ENCODE results near the gene NUBP2. TPM values are rescaled to one million over a fixed set of nuclear protein-coding genes. Genes with fewer than 3 reads are reported as not detected.
A peak's percentile ranks its signal among the peaks of the same experiment; 100 is the strongest.

The NUBP2 gene
- total and polyA plus RNA-seq, 2 experiments from 2014 or later: 79.4 to 175 TPM

DNA sequence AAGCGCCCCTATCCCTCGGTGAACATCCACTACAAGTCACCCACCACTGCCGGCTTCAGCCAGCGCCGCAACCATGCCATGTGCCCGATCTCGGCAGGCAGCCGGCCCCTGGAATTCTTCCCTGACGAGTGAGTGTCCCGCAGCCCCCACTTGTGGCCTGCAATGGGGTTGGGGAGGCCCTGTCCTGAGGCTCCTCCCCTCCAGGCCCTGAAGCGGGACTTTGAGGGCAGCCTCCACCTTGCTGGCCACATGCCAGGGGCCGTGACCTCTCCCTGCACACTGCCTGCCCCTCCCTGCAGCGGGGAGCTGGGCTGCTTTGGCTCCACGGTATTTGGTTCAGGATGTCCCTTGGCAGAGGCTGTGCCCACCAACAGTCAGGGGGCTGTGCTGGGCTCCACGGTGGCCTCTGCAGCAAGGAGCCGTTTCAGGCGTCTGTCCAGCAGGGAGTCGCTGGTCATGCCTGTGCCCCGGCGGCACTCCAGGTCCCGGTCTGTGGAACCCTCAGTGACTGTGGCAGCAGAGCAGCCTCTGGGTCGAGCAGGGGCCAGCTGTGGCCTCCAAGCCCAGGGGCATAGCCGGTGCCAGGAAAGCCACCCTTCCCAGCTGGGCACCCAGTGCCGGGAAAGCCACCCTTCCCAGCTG lies 19.8 kb upstream of the NUBP2 start (continued):
- TF ChIP-seq, protein P1, sequence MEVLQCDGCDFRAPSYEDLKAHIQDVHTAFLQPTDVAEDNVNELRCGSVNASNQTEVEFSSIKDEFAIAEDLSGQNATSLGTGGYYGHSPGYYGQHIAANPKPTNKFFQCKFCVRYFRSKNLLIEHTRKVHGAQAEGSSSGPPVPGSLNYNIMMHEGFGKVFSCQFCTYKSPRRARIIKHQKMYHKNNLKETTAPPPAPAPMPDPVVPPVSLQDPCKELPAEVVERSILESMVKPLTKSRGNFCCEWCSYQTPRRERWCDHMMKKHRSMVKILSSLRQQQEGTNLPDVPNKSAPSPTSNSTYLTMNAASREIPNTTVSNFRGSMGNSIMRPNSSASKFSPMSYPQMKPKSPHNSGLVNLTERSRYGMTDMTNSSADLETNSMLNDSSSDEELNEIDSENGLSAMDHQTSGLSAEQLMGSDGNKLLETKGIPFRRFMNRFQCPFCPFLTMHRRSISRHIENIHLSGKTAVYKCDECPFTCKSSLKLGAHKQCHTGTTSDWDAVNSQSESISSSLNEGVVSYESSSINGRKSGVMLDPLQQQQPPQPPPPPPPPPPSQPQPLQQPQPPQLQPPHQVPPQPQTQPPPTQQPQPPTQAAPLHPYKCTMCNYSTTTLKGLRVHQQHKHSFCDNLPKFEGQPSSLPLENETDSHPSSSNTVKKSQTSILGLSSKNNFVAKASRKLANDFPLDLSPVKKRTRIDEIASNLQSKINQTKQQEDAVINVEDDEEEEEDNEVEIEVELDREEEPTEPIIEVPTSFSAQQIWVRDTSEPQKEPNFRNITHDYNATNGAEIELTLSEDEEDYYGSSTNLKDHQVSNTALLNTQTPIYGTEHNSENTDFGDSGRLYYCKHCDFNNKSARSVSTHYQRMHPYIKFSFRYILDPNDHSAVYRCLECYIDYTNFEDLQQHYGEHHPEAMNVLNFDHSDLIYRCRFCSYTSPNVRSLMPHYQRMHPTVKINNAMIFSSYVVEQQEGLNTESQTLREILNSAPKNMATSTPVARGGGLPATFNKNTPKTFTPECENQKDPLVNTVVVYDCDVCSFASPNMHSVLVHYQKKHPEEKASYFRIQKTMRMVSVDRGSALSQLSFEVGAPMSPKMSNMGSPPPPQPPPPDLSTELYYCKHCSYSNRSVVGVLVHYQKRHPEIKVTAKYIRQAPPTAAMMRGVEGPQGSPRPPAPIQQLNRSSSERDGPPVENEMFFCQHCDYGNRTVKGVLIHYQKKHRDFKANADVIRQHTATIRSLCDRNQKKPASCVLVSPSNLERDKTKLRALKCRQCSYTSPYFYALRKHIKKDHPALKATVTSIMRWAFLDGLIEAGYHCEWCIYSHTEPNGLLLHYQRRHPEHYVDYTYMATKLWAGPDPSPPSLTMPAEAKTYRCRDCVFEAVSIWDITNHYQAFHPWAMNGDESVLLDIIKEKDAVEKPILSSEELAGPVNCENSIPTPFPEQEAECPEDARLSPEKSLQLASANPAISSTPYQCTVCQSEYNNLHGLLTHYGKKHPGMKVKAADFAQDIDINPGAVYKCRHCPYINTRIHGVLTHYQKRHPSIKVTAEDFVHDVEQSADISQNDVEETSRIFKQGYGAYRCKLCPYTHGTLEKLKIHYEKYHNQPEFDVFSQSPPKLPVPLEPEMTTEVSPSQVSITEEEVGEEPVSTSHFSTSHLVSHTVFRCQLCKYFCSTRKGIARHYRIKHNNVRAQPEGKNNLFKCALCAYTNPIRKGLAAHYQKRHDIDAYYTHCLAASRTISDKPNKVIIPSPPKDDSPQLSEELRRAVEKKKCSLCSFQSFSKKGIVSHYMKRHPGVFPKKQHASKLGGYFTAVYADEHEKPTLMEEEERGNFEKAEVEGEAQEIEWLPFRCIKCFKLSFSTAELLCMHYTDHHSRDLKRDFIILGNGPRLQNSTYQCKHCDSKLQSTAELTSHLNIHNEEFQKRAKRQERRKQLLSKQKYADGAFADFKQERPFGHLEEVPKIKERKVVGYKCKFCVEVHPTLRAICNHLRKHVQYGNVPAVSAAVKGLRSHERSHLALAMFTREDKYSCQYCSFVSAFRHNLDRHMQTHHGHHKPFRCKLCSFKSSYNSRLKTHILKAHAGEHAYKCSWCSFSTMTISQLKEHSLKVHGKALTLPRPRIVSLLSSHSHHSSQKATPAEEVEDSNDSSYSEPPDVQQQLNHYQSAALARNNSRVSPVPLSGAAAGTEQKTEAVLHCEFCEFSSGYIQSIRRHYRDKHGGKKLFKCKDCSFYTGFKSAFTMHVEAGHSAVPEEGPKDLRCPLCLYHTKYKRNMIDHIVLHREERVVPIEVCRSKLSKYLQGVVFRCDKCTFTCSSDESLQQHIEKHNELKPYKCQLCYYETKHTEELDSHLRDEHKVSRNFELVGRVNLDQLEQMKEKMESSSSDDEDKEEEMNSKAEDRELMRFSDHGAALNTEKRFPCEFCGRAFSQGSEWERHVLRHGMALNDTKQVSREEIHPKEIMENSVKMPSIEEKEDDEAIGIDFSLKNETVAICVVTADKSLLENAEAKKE (CRISPR knock-in tag; IDR thresholded peaks at IDR 0.05): no peak

DNA sequence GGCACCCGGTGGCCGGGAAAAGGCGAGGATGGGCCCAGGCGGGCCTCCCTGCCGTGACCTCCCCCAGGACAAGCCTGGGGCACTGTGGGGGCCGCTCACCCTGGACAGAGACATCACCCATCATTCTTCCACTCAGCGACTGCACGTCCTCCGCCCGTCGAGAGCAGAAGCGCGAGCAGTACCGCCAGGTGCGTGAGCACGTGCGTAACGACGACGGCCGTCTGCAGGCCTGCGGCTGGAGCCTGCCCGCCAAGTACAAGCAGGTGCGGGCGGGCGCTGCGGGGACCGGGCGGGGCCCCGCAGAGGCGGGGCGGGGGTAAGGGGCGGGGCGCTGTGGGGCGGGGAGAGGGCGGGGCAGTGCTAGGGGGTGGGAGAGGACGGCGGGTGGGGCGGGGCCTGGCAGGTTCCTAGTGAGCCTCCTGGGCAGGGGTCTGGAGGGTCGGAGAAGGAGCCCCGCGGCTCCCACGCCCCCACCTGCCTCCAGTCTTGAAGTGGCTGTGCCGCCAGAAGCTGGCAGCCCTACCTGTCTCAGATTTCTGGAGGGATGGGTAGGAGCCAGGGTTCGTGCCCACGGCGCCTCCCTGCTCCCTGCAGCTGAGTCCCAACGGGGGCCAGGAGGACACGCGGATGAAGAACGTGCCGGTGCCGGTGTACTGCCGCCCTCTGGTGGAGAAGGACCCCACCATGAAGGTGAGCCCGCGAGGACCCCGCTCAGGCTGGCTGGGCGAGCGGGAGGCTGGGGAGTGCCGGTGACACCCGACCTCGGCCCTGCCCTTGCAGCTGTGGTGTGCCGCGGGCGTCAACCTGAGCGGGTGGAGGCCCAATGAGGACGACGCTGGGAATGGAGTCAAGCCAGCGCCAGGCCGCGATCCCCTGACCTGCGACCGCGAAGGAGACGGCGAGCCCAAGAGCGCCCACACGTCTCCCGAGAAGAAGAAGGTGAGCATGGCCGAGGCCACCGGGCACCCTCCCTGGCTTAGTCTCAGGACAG lies 18.9 kb upstream of the NUBP2 start:
- no peak overlapping the region for H2AFZ ChIP-seq
- Mint-ChIP-seq H3K4me3 (peak overlapping the region; percentile 49; the same call in 2 of the 3 replicates), H3K27me3 (ENCODE audit: insufficient read depth, low read depth, poor library complexity) (peaks cover 12% of the 10 kb centered on the region), H3K4me1 (no peaks in the 10 kb centered on the region), H3K27ac (no peak overlapping the region), H3K9me3 (no peaks in the 10 kb centered on the region), H3K36me3 (ENCODE audit: low read depth) (peaks cover 12% of the 10 kb centered on the region)
- peak overlapping the region; percentile 53 for H3K4me3 ChIP-seq
- H3F3A ChIP-seq (replicated peaks; ENCODE audit: low read depth): 0 out of 2 replicates have a peak, but pooled peaks cover 3% of the 10 kb centered on the region
- H3K4me2 ChIP-seq: peak overlapping the region; percentile 78
- no peaks in the 10 kb centered on the region; the same call in 1 of the 2 replicates for H3K4me1 ChIP-seq (ENCODE audit: insufficient read depth)
- ATAC-seq (peak; percentile 84), DNase-seq (ENCODE audit: low spot score) (peak; percentile 92)
- H3K36me3 ChIP-seq (ENCODE audit: insufficient read depth): no peaks in the 10 kb centered on the region
- H3K27ac ChIP-seq (ENCODE audit: low read depth): no peak overlapping the region
- no peaks in the 10 kb centered on the region for H4K20me1 ChIP-seq (replicated peaks; ENCODE audit: insufficient read depth)
- no peaks in the 10 kb centered on the region for H3K79me2 ChIP-seq (replicated peaks; ENCODE audit: insufficient read depth)
- H3K9me2 ChIP-seq (ENCODE audit: insufficient read depth): no peaks in the 10 kb centered on the region
- no peaks in the 10 kb centered on the region for H3K27me3 ChIP-seq (ENCODE audit: insufficient read depth)
- TF ChIP-seq POLR2AphosphoS5 (IDR thresholded peaks at IDR 0.05; ENCODE audit: low read depth) (peak; percentile 45; the same call in 1 of the 2 replicates), CREB1 (CRISPR knock-in tag; IDR thresholded peaks at IDR 0.05; ENCODE audit: low read depth) (0 out of 2 replicates have a peak, but pooled peaks have one; percentile 40)
- TF ChIP-seq, protein P2, sequence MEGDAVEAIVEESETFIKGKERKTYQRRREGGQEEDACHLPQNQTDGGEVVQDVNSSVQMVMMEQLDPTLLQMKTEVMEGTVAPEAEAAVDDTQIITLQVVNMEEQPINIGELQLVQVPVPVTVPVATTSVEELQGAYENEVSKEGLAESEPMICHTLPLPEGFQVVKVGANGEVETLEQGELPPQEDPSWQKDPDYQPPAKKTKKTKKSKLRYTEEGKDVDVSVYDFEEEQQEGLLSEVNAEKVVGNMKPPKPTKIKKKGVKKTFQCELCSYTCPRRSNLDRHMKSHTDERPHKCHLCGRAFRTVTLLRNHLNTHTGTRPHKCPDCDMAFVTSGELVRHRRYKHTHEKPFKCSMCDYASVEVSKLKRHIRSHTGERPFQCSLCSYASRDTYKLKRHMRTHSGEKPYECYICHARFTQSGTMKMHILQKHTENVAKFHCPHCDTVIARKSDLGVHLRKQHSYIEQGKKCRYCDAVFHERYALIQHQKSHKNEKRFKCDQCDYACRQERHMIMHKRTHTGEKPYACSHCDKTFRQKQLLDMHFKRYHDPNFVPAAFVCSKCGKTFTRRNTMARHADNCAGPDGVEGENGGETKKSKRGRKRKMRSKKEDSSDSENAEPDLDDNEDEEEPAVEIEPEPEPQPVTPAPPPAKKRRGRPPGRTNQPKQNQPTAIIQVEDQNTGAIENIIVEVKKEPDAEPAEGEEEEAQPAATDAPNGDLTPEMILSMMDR (conservative IDR thresholded peaks at IDR 0.05; ENCODE audit: low read depth in 2 of 2): peak; percentile 62 to 87
